HG02943 (cell line): ENCODE data around the gene GRM7.

Source experiments
- ATAC-seq: cut with Tn5 transposase; IDR thresholded peaks from one replicate; pipeline ENCODE4 v1.9.1; 2021; ENCODE audit warnings: mild to moderate bottlenecking, low read depth, moderate library complexity; ENCODE audit not compliant: unreplicated experiment

Gene GRM7

DNA sequence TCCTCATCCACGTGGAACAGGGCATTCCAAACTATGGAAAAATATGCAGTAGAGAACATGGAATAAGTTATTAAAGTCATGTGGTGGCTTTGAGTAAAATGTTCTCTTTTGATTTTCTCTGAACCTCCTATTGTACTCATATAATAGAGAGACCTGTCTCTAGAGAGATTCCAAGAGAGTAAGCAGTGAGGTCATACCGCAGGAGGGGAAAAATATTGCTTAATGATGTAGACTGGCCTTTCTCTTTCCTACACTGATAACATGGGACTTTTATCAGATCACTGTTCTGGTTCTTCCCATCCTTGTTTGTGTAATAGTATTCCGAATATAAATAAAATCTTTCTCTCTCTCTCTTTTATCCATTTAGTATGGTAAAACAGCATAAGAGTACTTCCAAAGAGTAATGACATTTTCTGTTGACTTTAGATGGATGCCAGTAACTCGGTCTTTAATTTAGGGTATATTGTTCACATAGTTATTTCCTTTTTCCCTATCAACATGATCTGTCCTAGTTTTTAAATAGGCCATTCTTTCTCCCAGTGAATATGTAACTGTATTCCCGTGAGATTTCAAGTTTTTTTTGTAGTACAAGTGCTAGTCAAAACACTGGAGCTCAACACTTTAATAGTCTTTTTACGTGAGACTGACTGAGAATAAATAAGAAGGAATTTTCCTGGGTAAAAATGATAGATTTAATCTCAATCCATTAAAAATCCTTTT lies 826.7 kb downstream of the GRM7 start:
- no peak for ATAC-seq

GRCh38 chr3:7692866-7693265 lies 832.0 kb downstream of the GRM7 start:
- no peak for ATAC-seq

DNA sequence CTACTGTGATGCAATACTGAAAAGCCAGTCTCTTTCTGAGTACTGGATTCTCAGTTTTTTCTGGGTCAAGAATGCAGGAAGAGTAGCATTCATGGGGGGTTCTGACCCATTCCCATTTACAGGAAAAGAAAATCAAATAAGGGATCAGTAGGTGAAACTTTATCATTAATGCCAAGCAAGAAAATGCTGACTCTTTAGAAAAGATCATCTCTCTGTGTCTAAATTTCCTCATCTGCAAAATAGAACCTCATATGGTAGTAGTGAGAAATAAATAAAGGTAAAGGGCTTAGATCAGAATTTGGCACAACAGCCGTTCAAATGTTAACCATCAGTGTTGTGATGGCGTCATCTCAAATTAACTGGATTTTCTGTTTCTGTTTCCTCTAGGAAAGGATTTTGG lies 833.1 kb downstream of the GRM7 start:
- ATAC-seq = no peak

DNA sequence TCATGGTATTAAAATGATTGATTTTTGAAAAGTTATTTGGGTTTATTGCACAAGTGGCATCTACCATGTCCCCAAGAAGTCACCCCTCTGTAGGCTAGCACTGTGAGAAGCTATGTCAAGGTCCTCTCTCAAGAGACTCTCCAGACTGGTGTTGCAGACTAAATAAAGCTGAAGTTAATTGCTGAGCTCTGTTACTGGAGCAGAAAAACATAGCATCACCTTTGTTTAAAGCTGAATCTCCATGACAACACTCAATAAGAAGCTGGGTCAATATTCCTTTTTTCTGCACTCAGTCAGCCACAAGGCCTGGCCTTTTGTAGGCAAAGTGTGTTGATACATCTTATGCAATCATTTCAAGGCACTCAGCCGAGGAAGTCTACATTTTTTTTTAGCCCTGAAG lies 834.1 kb downstream of the GRM7 start:
- no peak for ATAC-seq

GRCh38 chr3:7696320-7696719 lies 835.4 kb downstream of the GRM7 start:
- ATAC-seq = no peak

- no peak for ATAC-seq
Measured at GRCh38 chr3:7697548-7697947, 836.6 kb downstream of the GRM7 start.

- ATAC-seq = no peak
Measured at GRCh38 chr3:7700539-7700938, 839.6 kb downstream of the GRM7 start.

DNA sequence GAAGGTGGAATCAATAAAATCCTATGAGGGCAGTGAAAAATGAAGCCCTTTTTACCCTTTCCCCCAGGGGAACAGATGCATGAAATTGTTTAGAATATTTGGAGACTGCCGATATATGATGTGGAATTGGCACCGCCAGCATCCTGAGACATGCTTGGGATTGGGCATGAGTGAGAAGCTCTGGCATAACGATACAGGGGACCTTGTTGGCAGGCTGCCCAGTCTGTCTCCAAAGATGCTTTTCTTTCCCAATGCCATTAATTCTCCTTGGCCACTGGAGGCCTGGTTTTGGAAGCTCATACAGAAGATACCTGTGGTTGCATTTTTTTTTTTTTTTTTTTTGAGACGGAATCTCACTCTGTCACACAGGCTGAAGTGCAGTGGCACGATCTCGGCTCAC lies 840.1 kb downstream of the GRM7 start:
- no peak for ATAC-seq

DNA sequence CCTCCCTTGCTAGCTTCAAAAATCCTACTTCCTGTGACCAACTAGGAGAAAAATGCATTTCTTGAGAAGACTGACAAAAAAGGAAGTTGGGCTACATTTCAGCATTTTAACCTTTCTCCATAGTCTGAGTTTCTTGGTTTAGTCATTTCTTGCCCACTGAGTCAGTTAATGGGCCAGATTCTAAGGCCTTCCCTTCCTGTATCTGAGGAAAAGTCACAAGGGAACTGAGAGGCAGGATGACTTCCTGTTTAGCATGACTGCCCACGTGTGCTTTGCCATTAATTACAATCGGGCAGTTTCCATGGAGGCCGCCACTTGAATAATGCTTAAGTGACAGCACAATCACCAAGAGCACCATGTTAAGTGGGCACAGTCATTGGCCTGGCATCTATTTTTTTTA lies 846.3 kb downstream of the GRM7 start:
- no peak for ATAC-seq

GRCh38 chr3:7709376-7710082 lies 848.6 kb downstream of the GRM7 start:
- ATAC-seq = no peak

GRCh38 chr3:7710284-7710683 lies 849.4 kb downstream of the GRM7 start:
- ATAC-seq = no peak

DNA sequence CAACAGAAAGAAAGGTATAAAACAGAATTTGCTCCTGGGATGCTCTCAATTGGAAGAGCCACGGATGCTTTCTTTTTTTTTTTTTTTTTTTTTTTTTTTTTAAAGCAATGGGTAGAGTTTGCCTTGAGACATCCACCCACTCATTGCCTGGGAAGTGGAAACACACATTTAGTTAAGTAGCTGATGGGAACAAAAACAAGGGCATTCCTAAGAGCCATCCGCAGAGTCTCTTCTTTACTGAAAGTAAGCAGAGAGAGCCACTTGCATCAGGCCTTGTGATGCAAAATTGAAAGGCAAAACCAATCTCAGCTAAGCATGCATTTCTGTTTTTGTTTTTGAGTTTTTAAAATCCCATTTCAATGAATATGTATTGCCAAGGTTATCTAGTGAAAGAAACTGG lies 852.8 kb downstream of the GRM7 start:
- no peak for ATAC-seq

GRCh38 chr3:7720649-7721297 lies 859.9 kb downstream of the GRM7 start:
- no peak for ATAC-seq

DNA sequence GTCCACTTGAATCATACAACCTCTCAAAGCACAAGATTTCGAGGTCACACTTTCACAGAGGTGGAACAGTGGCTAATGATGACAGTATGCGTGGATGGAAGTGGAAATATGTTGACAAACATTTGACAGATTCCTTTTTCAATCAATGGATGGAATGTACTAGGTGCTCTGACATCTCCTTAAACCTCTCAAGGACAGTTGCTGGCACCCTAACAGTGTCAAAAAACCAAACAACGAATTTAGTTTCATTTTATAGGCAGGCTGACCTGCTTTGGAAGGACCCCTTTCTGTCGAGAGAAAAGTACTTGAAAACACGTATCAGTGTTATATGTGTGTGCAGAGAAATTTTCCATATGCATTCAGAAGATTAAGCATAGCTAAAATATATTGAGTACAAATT lies 861.0 kb downstream of the GRM7 start:
- no peak for ATAC-seq

DNA sequence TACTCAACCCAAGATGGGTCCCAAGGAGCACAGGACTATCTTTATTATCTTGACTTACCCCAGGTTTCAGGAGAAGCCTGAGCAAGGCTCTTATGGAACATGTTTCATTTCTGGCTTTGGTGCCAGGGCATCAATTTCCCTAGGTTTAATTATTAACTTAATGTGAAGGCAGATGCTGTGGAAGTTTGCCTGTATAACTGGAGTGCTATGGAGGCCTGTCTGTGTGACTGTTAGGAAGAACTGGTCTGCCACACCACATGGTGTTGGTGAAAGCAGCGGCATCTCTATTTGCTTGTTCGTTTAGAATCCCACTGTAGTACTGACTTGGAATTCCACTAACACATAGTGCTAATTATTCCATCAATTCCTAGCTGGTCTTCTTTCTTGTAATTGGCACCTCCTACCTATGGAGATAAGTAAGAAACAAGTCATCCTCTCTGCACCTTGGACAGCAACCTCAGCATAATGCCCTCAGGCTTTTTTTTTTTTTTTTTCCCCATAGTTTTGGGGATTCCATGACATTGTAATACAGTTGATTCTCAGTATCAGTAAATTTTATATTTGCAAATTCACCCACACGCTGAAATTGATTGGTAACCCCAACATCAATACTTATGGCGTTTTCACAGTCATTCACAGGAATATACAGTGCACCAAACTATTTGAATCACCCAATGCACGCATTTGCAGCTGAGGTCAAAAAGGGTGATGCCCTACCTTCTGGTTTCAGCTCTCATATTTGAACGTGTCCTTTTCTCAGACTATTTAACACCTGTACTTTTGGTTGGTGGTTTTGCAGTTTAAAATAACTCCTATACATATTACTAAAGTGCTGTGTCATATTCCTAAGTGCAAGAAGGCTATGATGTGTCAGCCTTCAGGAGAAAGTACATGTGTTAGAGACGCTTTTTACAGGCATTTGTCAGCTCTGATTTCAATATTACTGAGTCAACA lies 867.9 kb downstream of the GRM7 start:
- ATAC-seq = no peak

DNA sequence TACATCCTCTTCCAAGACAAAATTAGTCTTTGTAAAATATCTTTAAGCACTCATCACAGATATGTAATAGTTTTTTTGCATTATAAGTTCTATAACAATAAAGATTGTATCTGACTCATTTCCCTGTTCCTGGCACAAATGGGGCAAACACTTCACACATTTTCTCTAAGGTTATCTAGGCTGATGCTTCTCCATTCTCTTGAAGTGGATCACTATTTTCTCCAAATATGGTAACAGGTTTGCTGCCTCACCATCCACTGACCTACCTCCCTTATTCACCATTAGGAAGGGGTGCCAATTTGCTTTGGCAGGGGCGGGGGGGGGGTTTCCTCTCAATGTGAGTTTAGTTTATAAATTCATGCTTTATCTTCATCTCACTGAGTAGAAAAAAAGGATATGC lies 873.0 kb downstream of the GRM7 start:
- no peak for ATAC-seq

DNA sequence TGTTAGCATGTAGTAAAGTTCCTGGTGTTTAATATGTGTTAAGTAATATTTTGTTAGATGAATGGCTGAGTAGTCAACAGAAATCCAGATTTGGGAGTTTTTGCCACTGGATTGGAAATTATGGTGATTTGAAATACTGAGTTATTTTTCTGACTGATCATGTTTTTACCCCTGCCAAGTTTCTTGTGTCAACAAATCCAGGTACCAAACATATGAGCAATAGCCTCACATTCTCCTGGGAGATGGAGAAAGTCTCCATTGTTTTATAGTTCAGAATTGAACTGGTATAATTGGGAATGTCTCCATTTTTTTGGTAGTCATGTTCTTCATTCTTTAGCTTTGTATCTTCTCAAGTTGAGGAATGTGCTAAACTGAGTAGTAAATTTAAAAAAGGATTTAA lies 873.5 kb downstream of the GRM7 start:
- ATAC-seq = no peak

GRCh38 chr3:7737263-7737662 lies 876.3 kb downstream of the GRM7 start:
- no peak for ATAC-seq

- no peak for ATAC-seq
Measured at GRCh38 chr3:7739754-7740153, 878.8 kb downstream of the GRM7 start.

DNA sequence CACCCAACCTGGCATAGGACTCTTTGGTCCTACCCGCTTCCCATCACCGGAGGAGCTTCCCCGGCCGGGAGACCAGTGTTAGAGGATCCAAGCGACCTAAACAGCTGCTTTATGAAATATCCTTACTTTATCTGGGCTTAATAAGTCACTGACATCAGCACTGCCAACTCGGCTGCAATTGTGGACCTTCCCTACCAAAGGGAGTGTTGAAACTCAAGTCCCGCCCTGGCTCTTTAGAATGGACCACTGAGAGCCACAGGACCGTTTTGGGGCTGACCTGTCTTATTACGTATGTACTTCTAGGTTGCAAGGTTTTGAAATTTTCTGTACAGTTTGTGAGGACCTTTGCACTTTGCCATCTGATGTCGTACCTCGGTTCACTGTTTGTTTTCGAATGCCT lies 879.5 kb downstream of the GRM7 start:
- no peak for ATAC-seq

DNA sequence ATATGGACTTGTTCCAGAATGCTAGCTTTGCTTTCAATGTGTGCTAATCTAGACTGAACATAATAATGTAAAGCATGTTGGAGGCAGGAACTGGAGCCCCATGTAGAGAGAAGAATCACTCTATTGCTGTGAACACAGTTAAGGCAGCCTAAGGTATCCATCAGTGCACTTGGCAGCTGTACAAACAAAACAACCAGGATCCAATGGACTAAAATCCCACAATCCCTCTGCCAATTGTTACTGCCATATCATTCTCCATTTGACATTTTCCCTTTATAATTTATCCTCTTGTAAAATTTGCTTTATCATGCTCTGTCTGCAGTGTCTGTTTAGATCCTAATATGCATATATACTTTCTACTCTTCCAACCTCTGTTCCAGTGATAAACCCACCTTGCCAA lies 883.9 kb downstream of the GRM7 start:
- no peak for ATAC-seq
